Lower leg skin (tissue), 3 donors: ENCODE results near the gene STIM1.

Experiments
- POLR2A ChIP-seq, 2 donors: fragments of 450-650 bp; IDR thresholded peaks; one replicate each; pipeline ENCODE4 v1.6.1; 2016 to 2017; ENCODE audit warnings: antibody characterized with exemption in 2 of 2, mild to moderate bottlenecking in 1 of 2, moderate library complexity in 1 of 2
- TF ChIP-seq, protein P1 (sequence below), 3 donors: fragments of 450-650 bp; IDR thresholded peaks; one replicate each; pipeline ENCODE4 v1.5.1; 2016; ENCODE audit warnings: antibody characterized with exemption in 3 of 3, mild to moderate bottlenecking in 3 of 3, moderate library complexity in 2 of 3

DNA sequence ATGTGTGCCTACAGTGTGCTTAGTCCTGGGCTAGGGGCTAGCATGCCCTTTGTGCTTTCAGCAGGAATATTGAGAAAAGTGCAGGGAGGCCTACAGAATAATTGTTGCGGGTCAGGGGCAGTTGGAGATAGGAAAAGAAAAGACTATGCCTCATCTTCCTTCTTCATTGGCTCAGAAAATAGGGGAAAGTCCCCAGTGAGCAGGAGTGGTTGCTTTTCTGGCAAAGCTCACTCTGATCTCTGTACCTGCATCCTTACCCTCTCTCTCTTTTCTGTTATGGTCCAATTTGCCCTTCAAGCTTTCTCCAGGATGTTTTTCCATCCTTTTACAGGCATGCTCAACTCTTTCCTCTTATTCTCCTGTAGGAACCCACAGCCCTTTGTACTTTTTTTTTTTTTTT is 209.6 kb downstream of the STIM1 start:
- TF ChIP-seq, protein P1, sequence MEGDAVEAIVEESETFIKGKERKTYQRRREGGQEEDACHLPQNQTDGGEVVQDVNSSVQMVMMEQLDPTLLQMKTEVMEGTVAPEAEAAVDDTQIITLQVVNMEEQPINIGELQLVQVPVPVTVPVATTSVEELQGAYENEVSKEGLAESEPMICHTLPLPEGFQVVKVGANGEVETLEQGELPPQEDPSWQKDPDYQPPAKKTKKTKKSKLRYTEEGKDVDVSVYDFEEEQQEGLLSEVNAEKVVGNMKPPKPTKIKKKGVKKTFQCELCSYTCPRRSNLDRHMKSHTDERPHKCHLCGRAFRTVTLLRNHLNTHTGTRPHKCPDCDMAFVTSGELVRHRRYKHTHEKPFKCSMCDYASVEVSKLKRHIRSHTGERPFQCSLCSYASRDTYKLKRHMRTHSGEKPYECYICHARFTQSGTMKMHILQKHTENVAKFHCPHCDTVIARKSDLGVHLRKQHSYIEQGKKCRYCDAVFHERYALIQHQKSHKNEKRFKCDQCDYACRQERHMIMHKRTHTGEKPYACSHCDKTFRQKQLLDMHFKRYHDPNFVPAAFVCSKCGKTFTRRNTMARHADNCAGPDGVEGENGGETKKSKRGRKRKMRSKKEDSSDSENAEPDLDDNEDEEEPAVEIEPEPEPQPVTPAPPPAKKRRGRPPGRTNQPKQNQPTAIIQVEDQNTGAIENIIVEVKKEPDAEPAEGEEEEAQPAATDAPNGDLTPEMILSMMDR (IDR thresholded peaks at IDR 0.05): no peak
- TF ChIP-seq POLR2A (IDR thresholded peaks at IDR 0.05): no peak
